Suprapubic skin (tissue), 3 donors: ENCODE data around the gene ADAMTS19.

ENCODE experiments used
- POLR2A ChIP-seq, 2 donors: fragments of 450-650 bp; IDR thresholded peaks; one replicate each; pipeline ENCODE4 v1.6.1; 2017; ENCODE audit warnings: antibody characterized with exemption in 2 of 2, mild to moderate bottlenecking in 2 of 2, moderate library complexity in 2 of 2
- TF ChIP-seq, protein P1 (sequence below), 2 donors: fragments of 200-600 bp in 1 of 2; fragments of 450-650 bp in 1 of 2; sonication (generic) in 1 of 2; IDR thresholded peaks; one replicate each; pipeline ENCODE4 v1.5.1; 2016 to 2019; ENCODE audit warnings: antibody characterized with exemption in 2 of 2, mild to moderate bottlenecking in 1 of 2, moderate library complexity in 1 of 2

DNA sequence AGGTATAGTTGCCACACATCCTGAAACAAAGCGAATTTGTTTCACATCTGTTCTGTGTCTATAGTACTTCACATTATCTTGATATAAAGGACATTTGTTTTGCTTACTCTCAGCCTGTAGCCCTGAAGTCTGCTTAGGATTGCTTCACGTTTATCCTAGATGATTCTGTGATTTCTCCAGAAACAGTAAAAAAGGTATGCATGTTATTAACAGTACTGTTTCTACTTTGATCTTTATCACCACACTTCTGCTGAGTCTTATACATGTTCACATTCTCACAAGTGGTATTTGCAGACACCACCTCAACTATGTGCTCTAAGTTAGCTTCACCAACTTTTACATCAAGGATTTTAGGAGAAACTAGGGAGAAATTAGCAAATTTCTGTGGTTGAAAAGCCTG, 47.4 kb upstream of the ADAMTS19 start:
- TF ChIP-seq, protein P1, sequence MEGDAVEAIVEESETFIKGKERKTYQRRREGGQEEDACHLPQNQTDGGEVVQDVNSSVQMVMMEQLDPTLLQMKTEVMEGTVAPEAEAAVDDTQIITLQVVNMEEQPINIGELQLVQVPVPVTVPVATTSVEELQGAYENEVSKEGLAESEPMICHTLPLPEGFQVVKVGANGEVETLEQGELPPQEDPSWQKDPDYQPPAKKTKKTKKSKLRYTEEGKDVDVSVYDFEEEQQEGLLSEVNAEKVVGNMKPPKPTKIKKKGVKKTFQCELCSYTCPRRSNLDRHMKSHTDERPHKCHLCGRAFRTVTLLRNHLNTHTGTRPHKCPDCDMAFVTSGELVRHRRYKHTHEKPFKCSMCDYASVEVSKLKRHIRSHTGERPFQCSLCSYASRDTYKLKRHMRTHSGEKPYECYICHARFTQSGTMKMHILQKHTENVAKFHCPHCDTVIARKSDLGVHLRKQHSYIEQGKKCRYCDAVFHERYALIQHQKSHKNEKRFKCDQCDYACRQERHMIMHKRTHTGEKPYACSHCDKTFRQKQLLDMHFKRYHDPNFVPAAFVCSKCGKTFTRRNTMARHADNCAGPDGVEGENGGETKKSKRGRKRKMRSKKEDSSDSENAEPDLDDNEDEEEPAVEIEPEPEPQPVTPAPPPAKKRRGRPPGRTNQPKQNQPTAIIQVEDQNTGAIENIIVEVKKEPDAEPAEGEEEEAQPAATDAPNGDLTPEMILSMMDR (IDR thresholded peaks at IDR 0.05) = no peak
- TF ChIP-seq POLR2A (IDR thresholded peaks at IDR 0.05) = no peak
